ENCODE data around the gene KHDC3L. TPM values are rescaled to one million over a fixed set of nuclear protein-coding genes. Genes with fewer than 3 reads are reported as not detected.

Gene KHDC3L
- polyA plus RNA-seq, 2 donors: not detected

GRCh38 chr6:73409395-73409794 lies 46.9 kb downstream of the KHDC3L start:
- H3K36me3 ChIP-seq (ENCODE audit: control insufficient read depth in 2 of 2, insufficient read depth in 2 of 2, low read length in 1 of 2): no peaks in the 10 kb centered on the region
- H3K27ac ChIP-seq (ENCODE audit: low read depth in 2 of 2, low read length in 1 of 2): no peak overlapping the region
- 85 to 94% methylated on average over 1 of the region's 1 CpG for WGBS, 2 donors
- H3K27me3 ChIP-seq (ENCODE audit: control insufficient read depth in 1 of 2, insufficient read depth in 2 of 2, low read length in 2 of 2): no peaks in the 10 kb centered on the region
- no peaks in the 10 kb centered on the region for H3K4me1 ChIP-seq (ENCODE audit: control insufficient read depth in 2 of 2, insufficient read depth in 2 of 2, low read length in 1 of 2)
- H3K4me3 ChIP-seq (ENCODE audit: low read depth in 1 of 2, low read length in 2 of 2): no peak overlapping the region
- no peaks in the 10 kb centered on the region for H3K9me3 ChIP-seq (ENCODE audit: control insufficient read depth in 2 of 2, insufficient read depth in 1 of 2, low read depth in 1 of 2, low read length in 1 of 2)

GRCh38 chr6:73413102-73413501 lies 50.6 kb downstream of the KHDC3L start:
- Histone ChIP-seq H3K27me3 (ENCODE audit: control insufficient read depth in 1 of 2, insufficient read depth in 2 of 2, low read length in 2 of 2) (no peaks in the 10 kb centered on the region), H3K4me1 (ENCODE audit: control insufficient read depth in 2 of 2, insufficient read depth in 2 of 2, low read length in 1 of 2) (no peaks in the 10 kb centered on the region), H3K9me3 (ENCODE audit: control insufficient read depth in 2 of 2, insufficient read depth in 1 of 2, low read depth in 1 of 2, low read length in 1 of 2) (no peaks in the 10 kb centered on the region), H3K27ac (ENCODE audit: low read depth in 2 of 2, low read length in 1 of 2) (no peak overlapping the region), H3K36me3 (ENCODE audit: control insufficient read depth in 2 of 2, insufficient read depth in 2 of 2, low read length in 1 of 2) (no peaks in the 10 kb centered on the region), H3K4me3 (ENCODE audit: low read depth in 1 of 2, low read length in 2 of 2) (no peak overlapping the region)
- 97 to 98% methylated on average over 3 of the region's 3 CpGs for WGBS, 2 donors

Other genes starting within 250 kb of the KHDC3L start
- under 1 TPM in 1 of 2 donors, not detected in 1; 0.22 TPM for gene KHDC1L, start 137.2 kb upstream of the KHDC3L start, polyA plus RNA-seq
- under 1 TPM; 0.84 to 0.91 TPM for gene KHDC1, start 99.5 kb upstream of the KHDC3L start, polyA plus RNA-seq
- not detected for gene DPPA5, start 8.4 kb upstream of the KHDC3L start, polyA plus RNA-seq
- under 1 TPM; 0.22 to 0.34 TPM for gene OOEP, start 7.2 kb downstream of the KHDC3L start, polyA plus RNA-seq
- gene DDX43, start 32.2 kb downstream of the KHDC3L start, polyA plus RNA-seq: under 1 TPM; 0.31 to 0.60 TPM
- gene CGAS, start 89.6 kb downstream of the KHDC3L start, polyA plus RNA-seq: 1 to 10 TPM; 1.2 to 2.3 TPM
- 10 to 100 TPM; 11.8 to 15.8 TPM for gene MTO1, start 99.1 kb downstream of the KHDC3L start, polyA plus RNA-seq
- gene EEF1A1, start 158.4 kb downstream of the KHDC3L start, polyA plus RNA-seq: 1,000 to 10,000 TPM; 5,932 to 7,853 TPM

All from esophagus (tissue), 2 donors.